ENCODE results near the gene GAS7.

DNA sequence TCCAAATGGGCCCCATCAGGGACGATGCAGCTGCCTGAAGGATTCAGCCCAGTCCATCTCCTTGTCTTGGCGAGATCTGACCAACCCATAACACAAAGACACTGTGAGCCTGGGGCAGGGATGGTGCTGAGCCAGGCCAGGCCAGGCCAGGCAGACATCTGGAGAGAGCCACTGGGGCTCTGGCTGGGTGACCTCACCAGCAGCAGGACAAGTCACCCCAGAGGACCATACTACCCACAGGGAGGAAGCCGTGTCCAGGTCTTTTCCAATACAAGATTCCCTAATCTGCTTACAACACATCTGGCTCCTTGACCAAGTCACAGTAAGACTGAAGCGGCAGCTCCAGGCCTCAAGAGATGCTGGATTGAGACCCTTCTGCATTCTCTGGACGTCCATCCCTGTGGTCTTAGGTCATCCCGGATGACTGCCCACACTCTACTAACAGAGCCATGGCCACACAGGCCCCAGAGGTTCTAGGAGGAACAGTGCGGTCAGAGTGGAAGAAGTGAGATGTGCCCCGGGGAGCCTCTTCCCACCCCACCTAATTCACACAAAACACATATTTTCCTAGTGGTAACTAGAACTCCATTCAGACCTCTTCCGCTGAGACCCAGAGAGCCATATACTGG, 211.5 kb downstream of the GAS7 start:
- no peak for TF ChIP-seq GLIS3 (CRISPR knock-in tag; IDR thresholded peaks at IDR 0.05)
- no peak for TF ChIP-seq PPARA (CRISPR knock-in tag; IDR thresholded peaks at IDR 0.05; ENCODE audit: borderline replicate concordance)
- TF ChIP-seq ZFP30 (CRISPR knock-in tag; IDR thresholded peaks at IDR 0.05) = no peak
- TF ChIP-seq ZFP3 (CRISPR knock-in tag; IDR thresholded peaks at IDR 0.05) = no peak
- no peak for TF ChIP-seq ZNF70 (CRISPR knock-in tag; IDR thresholded peaks at IDR 0.05)
